ENCODE results near the gene TANC1.

TANC1 gene

DNA sequence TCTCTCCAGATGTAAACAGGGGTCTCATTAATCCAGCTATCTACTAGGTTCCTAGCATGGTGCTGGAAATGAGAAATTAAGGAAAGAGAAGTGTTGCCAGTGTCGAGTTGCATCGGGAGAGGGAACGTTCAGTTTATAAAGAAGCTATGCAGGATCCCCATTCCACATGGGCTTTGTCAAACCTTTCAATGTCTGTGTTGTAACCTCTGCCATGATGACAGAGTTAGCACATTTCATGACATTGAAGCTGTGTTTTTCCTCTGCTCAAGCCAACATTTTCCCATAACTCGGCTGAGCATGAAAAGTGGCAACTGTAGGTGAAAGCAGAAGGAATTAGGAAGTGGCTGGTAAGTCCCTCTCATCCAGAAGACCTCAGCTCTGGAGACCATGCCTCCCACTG, 184.6 kb downstream of the TANC1 start:
- H3K4me1 ChIP-seq (ENCODE audit: control insufficient read depth in 2 of 2, insufficient read depth in 2 of 2, low read length in 2 of 2) = peaks cover 56% of the 10 kb centered on the region in 2 donors
- peak overlapping the region; percentile 86 to 92 for H3K27ac ChIP-seq (ENCODE audit: low read depth in 2 of 2, low read length in 2 of 2)

DNA sequence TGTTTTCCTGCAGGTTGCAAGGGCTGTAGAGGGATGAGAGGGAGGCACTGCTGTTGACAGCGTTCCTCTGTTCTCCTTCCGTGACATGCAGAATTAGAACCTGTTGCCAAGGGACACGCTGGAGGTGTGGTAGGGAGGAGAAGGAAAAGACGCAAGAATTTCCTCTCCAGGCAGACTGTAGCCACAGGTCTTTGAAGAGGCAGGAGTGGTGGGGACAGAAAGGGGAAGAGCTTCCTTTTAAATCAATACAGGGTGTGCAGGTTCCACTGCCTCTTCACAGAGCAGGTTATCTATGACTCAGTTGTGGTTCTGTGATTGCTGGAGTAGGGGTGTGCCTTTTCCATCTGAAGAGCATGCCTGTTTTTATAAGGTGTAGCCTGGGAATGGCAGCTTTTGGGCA, 185.0 kb downstream of the TANC1 start:
- Histone ChIP-seq H3K9me3 (ENCODE audit: control insufficient read depth in 2 of 2, low read length in 2 of 2) (no peaks in the 10 kb centered on the region), H3K4me3 (ENCODE audit: low read length in 2 of 2) (no peak overlapping the region), H3K4me1 (ENCODE audit: control insufficient read depth in 2 of 2, insufficient read depth in 2 of 2, low read length in 2 of 2) (peaks cover 56% of the 10 kb centered on the region in 2 donors), H3K27ac (ENCODE audit: low read depth in 2 of 2, low read length in 2 of 2) (peak overlapping the region; percentile 86 to 92), H3K27me3 (ENCODE audit: control insufficient read depth in 2 of 2, insufficient read depth in 2 of 2, low read length in 2 of 2) (no peaks in the 10 kb centered on the region), H3K36me3 (ENCODE audit: control insufficient read depth in 2 of 2, insufficient read depth in 2 of 2, low read length in 2 of 2) (peaks cover 3 to 4% of the 10 kb centered on the region in 2 donors), H3K9ac (ENCODE audit: low read depth in 1 of 2, low read length in 2 of 2) (no peak overlapping the region)

More for the DNA sequence above, 184.6 kb downstream of the TANC1 start:
- Histone ChIP-seq H3K4me3 (ENCODE audit: low read length in 2 of 2) (no peak overlapping the region), H3K36me3 (ENCODE audit: control insufficient read depth in 2 of 2, insufficient read depth in 2 of 2, low read length in 2 of 2) (peaks cover 3 to 4% of the 10 kb centered on the region in 2 donors), H3K9me3 (ENCODE audit: control insufficient read depth in 2 of 2, low read length in 2 of 2) (no peaks in the 10 kb centered on the region), H3K27me3 (ENCODE audit: control insufficient read depth in 2 of 2, insufficient read depth in 2 of 2, low read length in 2 of 2) (no peaks in the 10 kb centered on the region), H3K9ac (ENCODE audit: low read depth in 1 of 2, low read length in 2 of 2) (no peak overlapping the region)

DNA sequence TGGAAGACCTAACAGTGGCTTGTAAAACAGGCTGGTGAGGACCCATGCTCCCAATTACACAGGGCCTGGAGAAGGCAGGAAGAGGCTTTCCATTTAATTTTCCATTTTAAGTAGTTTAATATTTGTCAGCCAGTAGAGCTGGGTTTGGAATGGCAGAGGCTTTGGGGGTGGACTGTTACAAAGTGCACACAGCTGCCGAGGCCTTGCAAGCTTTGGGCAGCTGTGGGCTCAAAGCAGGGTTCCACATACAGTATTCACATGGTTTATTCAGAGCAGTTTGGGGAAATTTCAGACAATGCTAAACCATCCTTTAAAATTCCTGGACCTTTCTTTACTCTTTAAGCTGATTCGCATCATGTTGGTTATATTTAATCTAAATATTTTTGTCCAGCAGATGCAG, 185.5 kb downstream of the TANC1 start:
- H3K4me3 ChIP-seq (ENCODE audit: low read length in 2 of 2) = no peak overlapping the region
- peak overlapping the region; percentile 86 to 92 for H3K27ac ChIP-seq (ENCODE audit: low read depth in 2 of 2, low read length in 2 of 2)
- H3K27me3 ChIP-seq (ENCODE audit: control insufficient read depth in 2 of 2, insufficient read depth in 2 of 2, low read length in 2 of 2) = no peaks in the 10 kb centered on the region
- no peak overlapping the region for H3K9ac ChIP-seq (ENCODE audit: low read depth in 1 of 2, low read length in 2 of 2)
- peaks cover 56% of the 10 kb centered on the region in 2 donors for H3K4me1 ChIP-seq (ENCODE audit: control insufficient read depth in 2 of 2, insufficient read depth in 2 of 2, low read length in 2 of 2)
- H3K36me3 ChIP-seq (ENCODE audit: control insufficient read depth in 2 of 2, insufficient read depth in 2 of 2, low read length in 2 of 2) = peaks cover 3 to 4% of the 10 kb centered on the region in 2 donors
- no peaks in the 10 kb centered on the region for H3K9me3 ChIP-seq (ENCODE audit: control insufficient read depth in 2 of 2, low read length in 2 of 2)

DNA sequence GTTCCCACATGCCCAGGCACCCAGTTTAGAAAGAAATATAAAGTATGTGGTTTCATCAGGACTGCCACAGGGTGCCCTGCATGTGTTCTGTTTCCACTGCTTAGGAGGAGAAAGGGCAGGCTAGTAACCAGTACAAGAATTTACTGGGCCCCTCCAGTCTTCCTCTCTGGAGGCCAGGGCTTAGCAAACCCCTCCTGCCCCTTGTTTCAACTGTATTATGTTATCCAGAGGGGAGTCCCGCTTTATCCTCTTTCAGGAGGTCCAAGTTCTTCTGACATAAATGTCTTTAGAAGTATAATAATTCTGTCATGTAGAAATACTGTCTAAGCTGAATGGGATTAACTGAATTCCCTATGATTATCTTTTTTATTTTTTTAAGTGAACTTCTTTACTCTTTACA, 185.9 kb downstream of the TANC1 start:
- Histone ChIP-seq H3K27me3 (ENCODE audit: control insufficient read depth in 2 of 2, insufficient read depth in 2 of 2, low read length in 2 of 2) (no peaks in the 10 kb centered on the region), H3K36me3 (ENCODE audit: control insufficient read depth in 2 of 2, insufficient read depth in 2 of 2, low read length in 2 of 2) (peaks cover 3 to 4% of the 10 kb centered on the region in 2 donors), H3K27ac (ENCODE audit: low read depth in 2 of 2, low read length in 2 of 2) (peak overlapping the region; percentile 86 to 92), H3K9ac (ENCODE audit: low read depth in 1 of 2, low read length in 2 of 2) (peak overlapping the region; percentile 36), H3K4me3 (ENCODE audit: low read length in 2 of 2) (no peak overlapping the region), H3K4me1 (ENCODE audit: control insufficient read depth in 2 of 2, insufficient read depth in 2 of 2, low read length in 2 of 2) (peaks cover 56% of the 10 kb centered on the region in 2 donors), H3K9me3 (ENCODE audit: control insufficient read depth in 2 of 2, low read length in 2 of 2) (no peaks in the 10 kb centered on the region)

DNA sequence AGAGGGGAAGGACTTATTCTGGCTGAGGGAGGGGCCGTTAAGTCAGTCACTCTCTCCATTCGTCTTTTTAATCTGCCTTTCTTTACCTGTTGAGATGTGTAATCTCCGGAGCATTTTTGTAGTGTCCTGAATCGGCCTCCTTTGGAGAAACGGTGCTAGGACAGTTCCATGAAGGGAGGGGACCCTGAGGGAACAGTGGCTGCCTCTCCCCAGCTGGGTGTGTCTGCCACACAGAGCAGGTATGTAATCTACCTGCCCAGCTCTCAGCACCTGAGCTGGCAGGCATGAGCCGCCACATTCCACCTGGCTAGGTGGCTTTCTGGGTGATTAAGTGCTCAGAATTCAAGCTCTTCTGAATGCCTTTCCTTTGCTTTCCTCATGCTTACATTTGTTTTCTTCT, 186.9 kb downstream of the TANC1 start:
- H3K9ac ChIP-seq (ENCODE audit: low read depth in 1 of 2, low read length in 2 of 2) = peak overlapping the region; percentile 35 to 65
- H3K4me3 ChIP-seq (ENCODE audit: low read length in 2 of 2) = peak overlapping the region in 1 of 2 donors; percentile 58
- peak overlapping the region; percentile 88 to 92 for H3K27ac ChIP-seq (ENCODE audit: low read depth in 2 of 2, low read length in 2 of 2)
- no peaks in the 10 kb centered on the region for H3K27me3 ChIP-seq (ENCODE audit: control insufficient read depth in 2 of 2, insufficient read depth in 2 of 2, low read length in 2 of 2)
- peaks cover 52 to 54% of the 10 kb centered on the region in 2 donors for H3K4me1 ChIP-seq (ENCODE audit: control insufficient read depth in 2 of 2, insufficient read depth in 2 of 2, low read length in 2 of 2)
- H3K36me3 ChIP-seq (ENCODE audit: control insufficient read depth in 2 of 2, insufficient read depth in 2 of 2, low read length in 2 of 2) = peaks cover 2% of the 10 kb centered on the region in 2 donors
- H3K9me3 ChIP-seq (ENCODE audit: control insufficient read depth in 2 of 2, low read length in 2 of 2) = no peaks in the 10 kb centered on the region

DNA sequence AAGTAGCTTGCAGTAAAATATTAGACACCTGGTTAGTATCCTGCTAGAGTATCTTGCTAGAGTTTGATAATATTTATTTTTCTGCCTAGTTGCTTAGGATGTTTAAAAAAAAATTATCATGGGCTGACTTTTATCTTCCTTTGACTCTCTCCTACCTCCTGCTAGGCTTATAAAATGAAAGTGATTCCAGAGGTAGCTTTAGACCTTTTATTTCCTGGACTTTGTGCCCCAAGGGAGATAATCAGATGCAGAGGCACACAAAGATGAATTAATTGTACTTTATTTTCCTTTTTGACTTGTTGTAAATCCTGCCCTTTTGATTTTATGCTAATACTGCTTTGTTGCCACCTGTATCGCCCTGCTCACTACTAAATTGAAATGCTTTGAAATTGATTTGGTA, 187.4 kb downstream of the TANC1 start:
- Histone ChIP-seq H3K27ac (ENCODE audit: low read depth in 2 of 2, low read length in 2 of 2) (peak overlapping the region; percentile 88 to 92), H3K4me3 (ENCODE audit: low read length in 2 of 2) (peak overlapping the region in 1 of 2 donors; percentile 58), H3K9me3 (ENCODE audit: control insufficient read depth in 2 of 2, low read length in 2 of 2) (no peaks in the 10 kb centered on the region), H3K36me3 (ENCODE audit: control insufficient read depth in 2 of 2, insufficient read depth in 2 of 2, low read length in 2 of 2) (peaks cover 0 to 2% of the 10 kb centered on the region in 2 donors), H3K4me1 (ENCODE audit: control insufficient read depth in 2 of 2, insufficient read depth in 2 of 2, low read length in 2 of 2) (peaks cover 47 to 51% of the 10 kb centered on the region in 2 donors), H3K9ac (ENCODE audit: low read depth in 1 of 2, low read length in 2 of 2) (peak overlapping the region; percentile 35 to 65), H3K27me3 (ENCODE audit: control insufficient read depth in 2 of 2, insufficient read depth in 2 of 2, low read length in 2 of 2) (no peaks in the 10 kb centered on the region)

DNA sequence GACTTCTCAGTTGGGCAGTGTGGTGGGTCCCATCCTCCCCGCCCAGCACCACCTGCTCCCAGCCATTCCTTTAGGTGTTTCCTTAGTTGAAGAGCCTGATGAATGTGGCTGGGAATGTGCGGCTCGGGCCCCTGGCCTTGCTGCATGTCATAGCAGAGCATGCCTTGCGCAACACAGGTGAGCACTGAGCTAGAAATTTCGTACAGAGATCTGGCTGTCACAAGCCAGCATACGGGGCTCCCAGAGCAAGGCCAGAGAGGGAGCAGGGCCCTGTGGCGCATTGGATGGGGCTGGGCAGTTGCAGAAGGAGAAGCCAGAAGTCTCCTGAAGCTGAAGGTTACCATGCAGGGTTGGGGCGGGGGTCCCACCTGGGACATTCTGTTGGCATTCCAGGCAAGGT, 188.4 kb downstream of the TANC1 start:
- peaks cover 0 to 2% of the 10 kb centered on the region in 2 donors for H3K36me3 ChIP-seq (ENCODE audit: control insufficient read depth in 2 of 2, insufficient read depth in 2 of 2, low read length in 2 of 2)
- H3K9ac ChIP-seq (ENCODE audit: low read depth in 1 of 2, low read length in 2 of 2) = no peak overlapping the region
- H3K9me3 ChIP-seq (ENCODE audit: control insufficient read depth in 2 of 2, low read length in 2 of 2) = no peaks in the 10 kb centered on the region
- peak overlapping the region in 1 of 2 donors; percentile 35 for H3K27ac ChIP-seq (ENCODE audit: low read depth in 2 of 2, low read length in 2 of 2)
- H3K27me3 ChIP-seq (ENCODE audit: control insufficient read depth in 2 of 2, insufficient read depth in 2 of 2, low read length in 2 of 2) = no peaks in the 10 kb centered on the region
- no peak overlapping the region for H3K4me3 ChIP-seq (ENCODE audit: low read length in 2 of 2)
- H3K4me1 ChIP-seq (ENCODE audit: control insufficient read depth in 2 of 2, insufficient read depth in 2 of 2, low read length in 2 of 2) = peaks cover 41 to 46% of the 10 kb centered on the region in 2 donors

DNA sequence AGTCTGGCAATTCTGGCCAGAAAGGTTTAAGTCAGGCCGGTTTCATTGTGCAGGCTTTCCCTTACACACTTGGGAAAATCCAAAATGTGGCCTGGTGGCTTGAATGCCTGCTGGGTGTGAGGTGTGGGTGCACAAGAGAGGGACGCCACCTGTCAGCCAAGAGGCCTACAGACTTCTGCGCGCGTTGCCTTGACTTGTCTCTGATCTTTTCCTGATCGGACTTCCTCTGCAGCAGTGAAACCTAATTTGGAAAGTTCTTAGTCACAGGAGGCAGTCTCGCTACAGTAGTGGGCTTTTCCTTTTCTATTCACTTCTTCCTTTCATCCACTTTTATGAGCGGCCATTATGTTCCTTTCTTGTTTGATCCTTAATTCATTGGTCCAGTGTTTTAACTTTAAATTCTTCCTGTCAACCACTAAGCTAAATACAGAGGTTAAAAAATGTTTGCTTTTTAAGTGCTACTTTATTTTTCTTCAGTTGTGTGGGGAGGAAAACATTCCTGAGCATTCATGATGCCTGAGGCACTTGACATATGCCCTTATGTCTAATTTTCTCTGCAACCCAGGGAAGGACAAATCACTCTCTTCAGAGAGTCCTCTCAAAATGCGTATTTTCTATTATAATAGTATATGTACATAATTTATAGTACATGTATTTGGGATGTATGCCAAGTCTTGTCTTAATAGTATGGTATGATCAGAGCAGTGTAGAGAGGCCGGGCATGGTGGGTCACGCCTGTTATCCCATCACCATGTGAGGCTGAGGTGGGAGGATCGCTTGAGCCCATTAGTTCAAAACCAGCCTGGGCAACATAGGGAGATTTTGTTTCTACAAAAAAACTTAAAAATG, 189.1 kb downstream of the TANC1 start:
- Histone ChIP-seq H3K27ac (ENCODE audit: low read depth in 2 of 2, low read length in 2 of 2) (no peak overlapping the region), H3K4me1 (ENCODE audit: control insufficient read depth in 2 of 2, insufficient read depth in 2 of 2, low read length in 2 of 2) (peaks cover 35 to 39% of the 10 kb centered on the region in 2 donors), H3K9me3 (ENCODE audit: control insufficient read depth in 2 of 2, low read length in 2 of 2) (no peaks in the 10 kb centered on the region), H3K27me3 (ENCODE audit: control insufficient read depth in 2 of 2, insufficient read depth in 2 of 2, low read length in 2 of 2) (no peaks in the 10 kb centered on the region), H3K36me3 (ENCODE audit: control insufficient read depth in 2 of 2, insufficient read depth in 2 of 2, low read length in 2 of 2) (peaks cover 0 to 2% of the 10 kb centered on the region in 2 donors), H3K4me3 (ENCODE audit: low read length in 2 of 2) (no peak overlapping the region), H3K9ac (ENCODE audit: low read depth in 1 of 2, low read length in 2 of 2) (no peak overlapping the region)

DNA sequence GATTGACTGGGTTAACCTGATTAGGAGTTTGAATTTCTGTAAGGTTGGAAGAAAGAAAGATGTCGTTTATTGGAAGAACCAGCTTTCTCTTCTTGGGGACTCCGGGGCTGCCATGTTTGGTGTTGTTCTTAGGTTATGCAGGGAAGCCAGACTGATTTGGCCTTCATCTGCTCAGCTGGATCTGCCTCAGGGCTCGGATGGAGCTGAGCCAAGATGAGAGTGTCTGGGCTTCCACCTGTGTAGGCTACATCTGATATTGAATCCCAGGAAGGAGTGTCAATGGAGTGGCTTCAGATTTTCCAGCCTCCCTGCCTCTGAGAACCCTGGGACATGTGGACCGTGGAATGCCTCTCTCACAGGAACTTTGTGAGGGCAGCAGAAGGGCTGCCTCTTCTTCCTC, 192.0 kb downstream of the TANC1 start:
- no peaks in the 10 kb centered on the region for H3K9me3 ChIP-seq (ENCODE audit: control insufficient read depth in 2 of 2, low read length in 2 of 2)
- peaks cover 2 to 7% of the 10 kb centered on the region in 2 donors for H3K36me3 ChIP-seq (ENCODE audit: control insufficient read depth in 2 of 2, insufficient read depth in 2 of 2, low read length in 2 of 2)
- H3K27ac ChIP-seq (ENCODE audit: low read depth in 2 of 2, low read length in 2 of 2) = no peak overlapping the region
- no peak overlapping the region for H3K9ac ChIP-seq (ENCODE audit: low read depth in 1 of 2, low read length in 2 of 2)
- H3K4me1 ChIP-seq (ENCODE audit: control insufficient read depth in 2 of 2, insufficient read depth in 2 of 2, low read length in 2 of 2) = peaks cover 12 to 13% of the 10 kb centered on the region in 2 donors
- H3K27me3 ChIP-seq (ENCODE audit: control insufficient read depth in 2 of 2, insufficient read depth in 2 of 2, low read length in 2 of 2) = no peaks in the 10 kb centered on the region
- H3K4me3 ChIP-seq (ENCODE audit: low read length in 2 of 2) = no peak overlapping the region

DNA sequence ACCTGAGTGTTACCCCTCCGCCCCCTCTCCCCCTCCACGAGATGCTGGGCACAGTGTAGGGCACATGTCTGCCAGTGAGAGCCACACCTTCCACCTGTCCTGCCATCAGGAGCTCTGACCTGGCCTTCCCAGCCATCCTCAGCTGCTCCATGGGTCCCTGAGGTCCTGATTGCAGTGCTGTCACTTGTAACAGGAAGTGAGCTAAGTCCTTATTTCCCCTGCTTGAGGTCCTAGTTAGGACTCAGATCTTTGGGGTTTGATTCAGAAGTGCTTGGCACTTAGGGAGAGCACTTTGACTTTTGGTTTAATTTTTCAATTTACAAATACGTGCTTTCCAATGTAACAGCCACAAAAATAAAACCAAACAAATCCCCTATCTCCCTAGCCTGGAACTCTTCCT, 192.5 kb downstream of the TANC1 start:
- Histone ChIP-seq H3K9me3 (ENCODE audit: control insufficient read depth in 2 of 2, low read length in 2 of 2) (no peaks in the 10 kb centered on the region), H3K27ac (ENCODE audit: low read depth in 2 of 2, low read length in 2 of 2) (no peak overlapping the region), H3K36me3 (ENCODE audit: control insufficient read depth in 2 of 2, insufficient read depth in 2 of 2, low read length in 2 of 2) (peaks cover 2 to 10% of the 10 kb centered on the region in 2 donors), H3K27me3 (ENCODE audit: control insufficient read depth in 2 of 2, insufficient read depth in 2 of 2, low read length in 2 of 2) (no peaks in the 10 kb centered on the region), H3K9ac (ENCODE audit: low read depth in 1 of 2, low read length in 2 of 2) (no peak overlapping the region), H3K4me3 (ENCODE audit: low read length in 2 of 2) (no peak overlapping the region), H3K4me1 (ENCODE audit: control insufficient read depth in 2 of 2, insufficient read depth in 2 of 2, low read length in 2 of 2) (peaks cover 8 to 9% of the 10 kb centered on the region in 2 donors)
